Cardiac muscle cell (in vitro differentiated cells and primary cell): ENCODE measurements around the gene ATP4A. TPM values are rescaled to one million over a fixed set of nuclear protein-coding genes. Genes with fewer than 3 reads are reported as not detected.

Source experiments
- DNase-seq, 2 donors: peaks; one replicate each; pipeline versions ENCODE4 v3.0.0 to v3.0.0-alpha.2; 2010 to 2017; ENCODE audit warnings: low read depth in 1 of 2, low spot score in 1 of 2
- H3K27ac ChIP-seq: fragments of 200-600 bp; sonication (generic); 2 replicates; pipeline ENCODE4 v1.5.1; 2016
- H3K27me3 ChIP-seq: fragments of 200-600 bp; sonication (generic); 2 replicates; pipeline ENCODE4 v1.6.0; 2016; ENCODE audit warnings: control low read depth
- H3K36me3 ChIP-seq: fragments of 200-600 bp; sonication (generic); 2 replicates; pipeline ENCODE4 v1.5.1; 2016; ENCODE audit warnings: control low read depth
- H3K4me1 ChIP-seq: fragments of 200-600 bp; sonication (generic); 2 replicates; pipeline ENCODE4 v1.8.1; 2017; ENCODE audit warnings: low read depth, mild to moderate bottlenecking, mixed run types
- H3K4me3 ChIP-seq: fragments of 200-600 bp; sonication (generic); 2 replicates; pipeline ENCODE4 v1.5.1; 2016; ENCODE audit warnings: mild to moderate bottlenecking
- H3K9me3 ChIP-seq: fragments of 200-600 bp; sonication (generic); 2 replicates; pipeline ENCODE4 v1.5.1; 2017; ENCODE audit warnings: low read depth, mild to moderate bottlenecking, control low read depth
- CTCF ChIP-seq: IDR thresholded peaks from 2 replicates; pipeline ENCODE4 v1.5.1; 2012; ENCODE audit warnings: low read depth, mild to moderate bottlenecking, low read length
- polyA plus RNA-seq: library from polyadenylated mRNA; unstranded; fragments of >200 nt; fragmentation: Nextera tagmentation; extraction: Ambion mirVana; gene quantifications from 2 replicates; pipeline ENCODE4 v1.2.1, GENCODE V29; 2016
- total RNA-seq: library from RNA; depleted of rRNA; stranded (reverse); fragments of >200 nt; gene quantifications from 2 replicates; pipeline ENCODE4 v1.2.3, GENCODE V29; 2016

ATP4A gene
- total and polyA plus RNA-seq, 2 experiments from 2014 or later, result 0.10 to 0.74 TPM

GRCh38 chr19:35529241-35530218, 33.9 kb downstream of the ATP4A start:
- H3K27me3 ChIP-seq, result no peaks in the 10 kb centered on the region
- H3K36me3 ChIP-seq, result no peaks in the 10 kb centered on the region
- no peak overlapping the region for H3K4me3 ChIP-seq
- no peak overlapping the region for H3K27ac ChIP-seq
- H3K4me1 ChIP-seq, result peaks cover 3% of the 10 kb centered on the region
- TF ChIP-seq CTCF, result no peak
- DNase-seq, result no peak
- H3K9me3 ChIP-seq, result no peaks in the 10 kb centered on the region

- Histone ChIP-seq H3K27ac (no peak within 1 kb of the TSS), H3K4me3 (no peak within 1 kb of the TSS), H3K27me3 (no peaks in the 10 kb centered on the region), H3K36me3 (no peaks in the 10 kb centered on the region), H3K9me3 (no peaks in the 10 kb centered on the region), H3K4me1 (peaks cover 10% of the 10 kb centered on the region)
- peak in 1 of 2 donors; percentile 79 for DNase-seq
- no peak for TF ChIP-seq CTCF
Observed at GRCh38 chr19:35528218-35529038, 35.0 kb downstream of the ATP4A start, which contains the start of gene SBSN. TSS of gene SBSN (minus strand) at chr19:35528311. CDS start at chr19:35528281, 30 bp downstream.

GRCh38 chr19:35525873-35526272, 37.6 kb downstream of the ATP4A start:
- Histone ChIP-seq H3K4me3 (no peak overlapping the region), H3K27me3 (no peaks in the 10 kb centered on the region), H3K9me3 (no peaks in the 10 kb centered on the region), H3K27ac (no peak overlapping the region), H3K36me3 (no peaks in the 10 kb centered on the region), H3K4me1 (peaks cover 10% of the 10 kb centered on the region)
- TF ChIP-seq CTCF, result no peak
- no peak for DNase-seq

GRCh38 chr19:35524181-35524837, 39.1 kb downstream of the ATP4A start:
- Histone ChIP-seq H3K9me3 (no peaks in the 10 kb centered on the region), H3K27me3 (no peaks in the 10 kb centered on the region), H3K4me3 (no peak overlapping the region), H3K4me1 (peaks cover 10% of the 10 kb centered on the region), H3K36me3 (no peaks in the 10 kb centered on the region), H3K27ac (no peak overlapping the region)
- DNase-seq, result peak in 1 of 2 donors; percentile 44
- TF ChIP-seq CTCF, result no peak

GRCh38 chr19:35522745-35523327, 40.6 kb downstream of the ATP4A start:
- H3K9me3 ChIP-seq, result no peaks in the 10 kb centered on the region
- H3K4me3 ChIP-seq, result no peak overlapping the region
- H3K36me3 ChIP-seq, result no peaks in the 10 kb centered on the region
- H3K27me3 ChIP-seq, result no peaks in the 10 kb centered on the region
- H3K27ac ChIP-seq, result no peak overlapping the region
- TF ChIP-seq CTCF, result no peak
- H3K4me1 ChIP-seq, result peaks cover 10% of the 10 kb centered on the region
- no peak for DNase-seq
